HG03571 (cell line): ENCODE data around the gene SLC12A1.

Experiments
- ATAC-seq: cut with Tn5 transposase; IDR thresholded peaks from one replicate; pipeline ENCODE4 v1.9.1; 2021; ENCODE audit not compliant: unreplicated experiment

SLC12A1 gene

DNA sequence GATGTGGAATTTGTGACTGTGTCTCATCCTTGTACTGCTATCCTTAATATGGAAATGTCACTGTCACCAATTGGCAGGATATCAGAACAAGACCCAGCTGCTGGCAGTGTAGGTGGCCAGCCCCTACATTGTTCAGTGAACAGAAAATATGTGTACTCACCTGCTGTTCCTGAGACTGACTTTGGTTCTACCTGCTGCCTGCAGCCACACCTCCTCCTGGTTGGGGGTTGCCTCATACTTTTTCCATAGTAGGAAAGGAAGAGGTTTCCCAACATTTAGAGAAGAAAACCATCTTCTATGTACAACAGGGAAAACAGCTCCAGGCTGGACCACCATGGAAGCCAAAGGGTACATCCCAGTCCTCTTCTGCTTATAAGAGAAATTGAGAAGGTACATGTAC lies 35.9 kb downstream of the SLC12A1 start:
- no peak for ATAC-seq

DNA sequence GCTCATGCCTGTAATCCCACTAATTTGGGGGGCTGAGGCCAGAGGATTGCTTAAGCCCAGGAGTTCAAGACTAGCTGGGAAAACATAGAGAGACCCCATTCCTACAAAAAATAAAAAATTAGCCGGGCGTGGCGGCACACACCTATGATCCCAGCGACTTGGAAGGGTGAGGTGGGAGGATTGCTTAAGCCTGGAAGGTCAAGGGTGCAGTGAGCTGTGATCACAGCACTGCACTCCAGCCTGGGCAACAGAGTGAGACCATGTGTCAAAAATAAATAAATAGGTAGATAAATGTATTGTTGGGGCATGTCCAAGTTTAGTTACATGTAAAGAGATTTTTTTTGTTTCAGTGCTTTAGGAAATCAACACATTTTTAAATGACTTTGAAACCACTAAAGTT lies 36.4 kb downstream of the SLC12A1 start:
- ATAC-seq = no peak

DNA sequence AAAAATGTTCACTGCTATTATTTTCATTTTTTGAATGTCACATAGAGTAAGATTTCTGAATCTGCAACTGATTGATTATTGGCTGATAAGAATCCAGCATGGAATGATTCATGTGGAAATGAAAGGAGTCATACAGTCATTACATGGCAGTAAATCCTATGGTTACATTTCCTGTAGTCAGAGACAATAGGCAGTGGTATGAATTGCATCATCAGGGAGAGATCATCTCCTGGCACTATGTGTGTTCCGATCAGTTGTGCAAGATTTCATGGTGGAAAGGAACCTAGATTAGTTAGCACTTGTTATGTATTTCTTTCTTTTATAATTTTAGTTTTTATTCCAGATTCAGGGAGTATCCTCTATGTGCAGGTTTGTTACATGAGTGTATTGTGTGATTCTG lies 38.8 kb downstream of the SLC12A1 start:
- no peak for ATAC-seq

DNA sequence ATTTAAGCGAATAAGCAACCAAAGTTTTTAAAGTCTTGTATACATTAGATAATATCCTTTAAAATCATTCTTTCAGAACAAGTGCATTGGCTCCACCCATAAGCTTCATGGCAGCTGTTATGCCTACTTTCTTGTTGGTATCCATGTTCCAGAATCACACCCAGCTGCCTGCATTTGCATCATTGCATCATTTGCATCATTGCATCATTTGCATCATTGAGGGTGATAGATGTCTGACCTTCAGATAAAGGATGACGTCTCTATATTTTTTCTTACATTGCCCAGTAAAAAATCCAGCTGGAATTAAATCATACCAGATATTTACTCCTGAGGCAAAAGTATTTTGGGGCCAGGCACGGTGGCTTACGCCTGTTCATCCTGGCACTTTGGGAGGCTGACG lies 42.3 kb downstream of the SLC12A1 start:
- no peak for ATAC-seq

DNA sequence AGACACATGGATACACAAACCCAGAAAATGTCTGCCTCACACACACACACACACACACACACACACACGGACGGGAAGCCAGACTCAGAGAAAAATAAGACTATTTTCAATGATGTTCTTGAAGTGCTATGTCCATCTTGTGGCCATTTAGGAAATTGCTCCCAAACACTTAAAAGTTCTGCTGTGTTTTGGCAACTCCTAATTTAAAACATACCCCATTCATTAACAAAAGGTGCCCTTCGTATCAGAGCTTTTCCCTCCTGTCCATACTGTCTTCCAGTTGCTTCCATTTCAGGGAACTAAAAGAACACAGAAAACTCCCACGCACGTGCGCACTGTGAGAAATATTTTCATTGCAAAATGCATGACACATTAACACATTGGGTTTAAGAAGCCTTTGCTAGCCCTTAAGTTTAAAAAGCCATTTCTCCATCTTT lies 44.6 kb downstream of the SLC12A1 start:
- no peak for ATAC-seq

DNA sequence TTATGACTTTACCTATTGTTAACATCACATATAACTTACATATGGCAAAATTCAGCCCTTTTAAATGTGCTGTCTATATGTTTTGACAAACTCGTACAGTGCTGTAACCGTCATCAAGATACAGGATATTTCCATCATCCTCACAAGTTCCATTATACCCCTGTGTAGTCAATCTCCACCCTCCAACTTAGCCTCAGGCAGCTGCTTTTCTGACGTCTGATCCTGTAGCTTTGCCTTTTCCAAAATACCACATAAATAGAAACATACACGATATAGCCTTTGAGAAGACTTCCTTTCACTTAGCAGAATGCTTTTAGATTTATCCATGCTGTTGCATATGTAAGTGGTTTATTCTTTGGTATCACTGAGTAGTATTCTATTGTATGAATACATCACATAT lies 47.1 kb downstream of the SLC12A1 start:
- ATAC-seq = no peak

DNA sequence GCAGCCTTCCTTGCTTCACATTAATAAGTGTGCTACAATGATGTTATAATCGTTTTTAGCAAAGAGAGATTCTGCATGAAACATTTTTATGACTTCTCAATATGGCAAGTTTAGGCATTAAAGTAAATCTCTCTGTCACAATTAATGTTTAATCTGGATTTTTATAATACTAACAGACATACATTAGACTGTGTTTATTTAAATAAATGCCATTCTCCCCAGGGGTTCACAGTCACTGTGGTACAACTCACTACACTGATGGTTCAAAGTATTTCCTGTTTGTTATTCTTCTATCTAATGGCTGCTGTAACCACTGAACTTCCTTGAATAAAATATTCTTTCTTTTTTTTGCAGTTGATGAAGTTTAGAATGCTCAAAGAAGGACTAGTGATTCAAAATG lies 59.0 kb downstream of the SLC12A1 start:
- ATAC-seq = no peak

DNA sequence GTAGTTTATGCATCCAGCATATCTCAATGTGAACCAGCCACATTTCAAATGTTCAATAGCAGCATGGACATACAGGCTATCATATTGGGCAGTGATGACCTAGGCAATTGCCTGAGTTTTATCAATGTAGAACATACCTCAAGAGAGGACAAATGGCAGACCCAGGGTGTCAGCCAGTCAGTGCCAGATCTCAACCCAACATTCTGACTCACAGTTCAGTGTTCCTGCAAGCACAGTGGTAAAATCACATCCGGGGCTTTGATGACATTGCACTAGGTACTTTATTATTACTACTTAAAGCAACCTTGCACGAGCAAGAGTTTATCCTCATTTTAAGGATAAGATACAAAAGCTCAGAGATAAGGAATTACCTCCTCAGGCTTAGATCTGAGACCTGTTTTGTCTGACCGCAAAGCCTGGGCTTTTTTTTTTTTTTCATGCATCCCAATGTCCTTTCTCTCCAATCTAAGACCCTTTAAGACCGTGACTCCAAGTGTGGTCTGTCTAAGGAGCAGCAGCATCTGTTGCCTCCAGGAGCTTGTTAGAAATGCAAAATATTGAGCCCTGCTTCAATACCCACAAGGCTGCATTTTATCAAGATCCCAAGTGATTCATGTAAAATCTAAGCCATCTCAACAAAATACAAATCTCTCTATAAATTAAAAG lies 60.1 kb downstream of the SLC12A1 start:
- ATAC-seq = no peak

DNA sequence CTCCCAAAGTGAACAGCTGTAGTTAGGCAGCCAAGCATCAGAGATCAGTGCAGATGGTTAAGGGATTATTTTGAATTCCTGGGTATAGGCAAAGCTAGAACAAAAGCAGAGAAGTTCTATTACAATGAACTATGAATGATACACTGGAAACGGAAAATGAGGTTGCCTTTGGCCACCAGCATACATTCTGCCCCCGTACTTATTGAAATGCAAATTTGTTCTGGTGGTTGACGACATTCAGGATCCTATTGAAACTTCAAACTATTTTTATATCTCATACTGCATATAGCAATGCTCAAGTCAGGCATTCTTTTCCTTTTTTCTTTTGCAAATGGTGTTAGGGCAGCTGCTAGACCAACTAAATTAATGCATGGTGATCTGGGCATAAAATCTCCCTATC lies 61.7 kb downstream of the SLC12A1 start:
- ATAC-seq = no peak

DNA sequence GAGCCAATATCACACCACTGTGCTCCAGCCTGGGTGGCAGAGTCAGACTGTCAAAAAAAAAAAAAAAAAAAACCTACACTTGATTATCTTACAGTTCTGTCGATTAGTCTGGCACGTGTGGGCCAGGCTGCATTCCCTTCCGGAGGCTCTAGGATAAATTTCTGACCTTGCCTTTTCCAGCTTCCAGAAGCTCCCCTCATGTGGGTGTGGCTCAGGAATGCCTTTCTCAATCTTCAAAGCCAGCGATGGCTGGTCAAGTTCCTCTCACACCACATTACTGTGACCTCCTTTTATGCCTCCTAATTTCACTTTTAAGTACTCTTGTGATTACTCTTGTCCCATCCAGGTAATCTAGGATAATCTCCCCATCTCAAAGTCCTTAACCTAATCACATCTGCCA lies 66.9 kb downstream of the SLC12A1 start:
- no peak for ATAC-seq

DNA sequence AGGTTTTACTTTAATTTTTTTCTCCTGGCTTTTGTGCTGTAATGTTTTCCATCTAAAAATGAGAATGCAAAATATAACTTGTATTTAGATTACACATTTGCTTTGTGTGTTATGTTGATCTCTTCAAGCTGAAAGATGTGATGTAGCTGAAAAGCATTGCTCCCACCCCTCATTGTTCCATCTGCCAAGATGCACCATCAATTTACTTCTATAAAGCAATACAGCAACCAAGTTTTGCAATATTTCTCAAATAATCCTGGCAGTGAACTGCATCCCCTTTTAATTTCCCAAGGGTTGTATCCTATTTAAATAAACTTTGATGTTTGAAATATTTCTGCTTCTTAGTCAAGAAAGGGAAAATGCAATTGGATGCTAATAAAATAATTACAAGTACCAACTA lies 72.6 kb downstream of the SLC12A1 start:
- ATAC-seq = no peak

DNA sequence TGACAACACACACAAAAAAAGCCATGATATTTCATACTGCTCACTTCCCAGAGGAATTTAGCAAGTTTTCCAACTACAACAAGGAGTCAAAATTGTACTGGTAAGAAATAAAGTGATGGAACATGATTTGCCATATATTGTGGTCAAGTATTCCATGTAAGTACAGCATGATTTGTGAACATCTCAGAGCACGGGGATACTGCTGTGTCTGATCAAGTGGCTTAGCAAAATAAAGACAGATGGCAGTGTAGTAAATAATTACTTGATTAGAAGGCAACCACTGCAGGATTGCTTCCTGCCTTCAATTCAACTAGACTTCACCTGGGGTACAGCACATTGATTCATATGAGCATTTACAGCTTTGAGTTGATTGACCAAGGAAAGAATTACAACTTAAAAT lies 73.5 kb downstream of the SLC12A1 start:
- no peak for ATAC-seq

DNA sequence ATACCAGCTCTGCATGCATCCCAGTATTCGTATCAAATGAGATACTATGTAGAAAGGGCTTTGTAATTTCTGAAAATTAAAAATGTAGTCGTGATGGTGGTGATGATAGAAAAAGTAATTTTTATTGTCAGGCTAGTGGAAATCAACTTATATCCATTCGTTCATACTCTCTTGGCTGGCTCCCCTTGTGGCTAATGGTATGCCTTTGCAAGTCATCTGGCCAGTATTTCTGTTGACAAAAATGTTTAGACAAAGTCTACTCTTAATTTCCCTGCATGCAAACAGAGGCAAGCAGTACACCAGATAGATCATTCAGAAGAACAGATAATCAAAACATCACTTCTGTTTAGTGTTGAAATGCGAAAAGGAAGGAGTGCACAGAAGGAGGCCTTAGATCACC lies 75.6 kb downstream of the SLC12A1 start:
- ATAC-seq = no peak

DNA sequence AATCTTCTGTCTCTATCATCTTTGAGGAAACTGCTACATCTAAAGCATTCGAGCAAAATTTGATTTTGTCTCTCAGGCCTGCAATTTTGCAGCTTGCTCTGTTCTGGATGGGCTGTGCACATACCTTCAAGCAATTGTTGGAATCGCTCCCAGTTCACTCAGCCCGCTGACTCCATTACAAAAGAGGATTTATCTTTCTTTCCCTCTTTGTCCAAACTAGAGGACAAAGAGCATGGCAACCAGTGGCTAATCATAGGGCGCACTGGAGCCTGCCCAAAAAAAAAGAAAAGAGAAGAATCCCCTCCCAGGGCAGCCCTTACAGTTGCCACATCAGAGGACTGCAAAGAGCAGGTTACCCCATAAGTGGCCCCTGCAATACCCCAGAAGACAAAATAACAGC lies 76.1 kb downstream of the SLC12A1 start:
- ATAC-seq = no peak

DNA sequence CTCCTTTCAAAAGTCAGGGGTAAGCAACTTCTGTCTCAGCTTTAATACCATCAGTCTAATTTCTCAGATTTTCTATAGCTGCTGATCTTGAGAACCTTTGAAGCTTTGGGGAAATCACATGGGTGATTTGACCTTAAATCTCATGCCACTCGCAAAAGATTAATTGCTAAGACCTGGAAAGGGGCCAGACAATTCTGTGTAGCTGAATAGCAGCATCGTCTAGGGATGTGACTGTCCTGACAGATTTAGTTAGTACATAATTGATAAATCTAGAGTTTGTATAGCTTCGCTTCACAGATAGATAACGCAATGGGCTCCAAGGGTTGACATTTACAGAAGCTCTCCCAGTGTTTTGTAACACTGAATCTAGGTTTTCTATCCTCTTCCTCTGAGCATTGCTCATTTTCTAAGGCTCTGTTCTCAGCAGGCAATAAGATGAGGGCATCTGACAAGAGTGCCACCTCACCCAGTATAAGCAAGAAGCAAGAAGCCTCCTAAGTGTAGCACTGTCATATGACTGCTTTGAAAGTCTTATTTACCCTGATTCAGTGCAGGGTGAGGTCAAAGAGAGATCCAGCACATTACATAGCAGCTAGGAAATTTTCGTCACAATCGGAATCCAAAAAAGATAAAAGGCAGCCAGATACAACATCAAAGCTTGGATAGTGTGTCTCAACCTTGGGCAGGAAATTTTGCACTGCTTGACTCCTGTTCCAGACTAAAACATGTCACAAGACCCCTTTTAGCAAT lies 77.5 kb downstream of the SLC12A1 start:
- ATAC-seq = no peak

DNA sequence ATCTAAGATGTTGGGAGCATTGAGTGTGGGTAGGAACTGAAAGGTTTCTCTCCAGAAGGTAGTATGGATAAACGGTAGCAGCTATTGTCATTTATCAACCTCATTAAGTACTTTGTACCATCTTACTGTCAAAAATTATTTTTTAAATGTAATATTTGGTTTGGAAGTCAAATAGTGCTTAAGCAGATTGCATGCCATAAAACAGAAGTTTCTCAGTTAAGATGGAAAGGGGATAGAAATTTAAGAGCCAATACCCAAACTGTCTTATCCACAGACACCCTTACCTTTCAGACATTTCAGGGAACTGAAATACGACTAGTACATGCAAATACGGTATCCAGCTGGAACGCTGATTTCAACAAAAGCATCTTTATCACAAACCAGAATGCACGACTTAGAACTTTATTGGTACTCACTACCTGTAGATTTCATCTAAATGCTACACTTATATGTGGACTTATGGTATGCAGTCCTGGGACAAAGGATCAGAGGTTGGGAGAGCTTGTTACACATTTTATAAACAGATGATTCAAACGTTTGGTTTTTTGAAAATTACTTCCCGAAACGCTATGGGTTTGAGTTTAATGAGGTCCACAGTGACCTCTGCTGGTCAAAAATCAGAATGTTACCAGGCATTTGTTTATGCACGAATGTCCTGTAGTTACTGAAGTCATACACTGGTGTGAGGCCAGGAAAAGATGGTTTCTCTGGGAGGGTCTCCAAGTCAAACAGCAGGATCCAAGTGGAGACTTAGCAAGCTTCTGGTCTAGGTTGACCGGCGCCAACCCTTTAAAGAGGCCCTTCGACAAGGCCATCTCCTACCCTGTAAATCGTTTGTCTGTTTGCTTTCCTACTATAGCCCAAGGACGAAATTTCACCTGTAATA lies 79.5 kb downstream of the SLC12A1 start:
- peak; percentile 69 for ATAC-seq

DNA sequence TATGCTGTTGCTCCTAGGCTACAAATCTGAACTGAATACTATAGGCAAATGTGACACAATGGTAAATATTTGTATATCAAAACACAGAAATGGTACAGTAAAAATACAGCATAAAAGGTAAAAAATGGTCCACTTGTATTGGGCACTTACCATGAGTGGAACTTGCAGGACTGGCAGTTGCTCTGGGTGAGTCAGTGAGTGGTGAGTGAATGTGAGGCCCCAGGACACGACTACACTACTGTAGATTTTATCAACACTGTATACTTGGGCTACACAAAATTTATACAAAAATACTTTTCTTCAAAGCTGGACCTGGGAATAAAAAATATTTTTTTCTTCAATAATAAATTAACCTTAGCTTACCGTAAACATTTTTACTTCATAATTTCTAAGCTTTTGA lies 83.5 kb downstream of the SLC12A1 start:
- no peak for ATAC-seq

DNA sequence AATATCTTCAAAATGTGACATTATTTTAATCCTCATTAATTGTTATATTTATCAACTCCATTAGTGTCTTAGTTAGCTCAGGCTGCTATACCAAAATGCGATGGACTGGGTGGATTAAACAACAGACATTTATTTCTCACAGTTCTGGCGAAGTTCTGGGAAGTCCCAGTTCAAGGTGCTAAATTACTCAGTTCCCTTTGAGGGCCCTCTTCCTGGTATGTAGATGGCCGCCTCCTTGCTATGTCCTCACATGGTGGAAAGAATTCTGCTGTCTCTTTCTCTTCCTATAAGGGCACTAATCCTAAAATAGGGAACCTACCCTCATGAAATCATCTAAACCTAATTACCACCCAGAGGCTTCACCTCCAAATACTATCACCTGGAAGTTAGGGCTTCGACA lies 86.4 kb downstream of the SLC12A1 start:
- no peak for ATAC-seq

DNA sequence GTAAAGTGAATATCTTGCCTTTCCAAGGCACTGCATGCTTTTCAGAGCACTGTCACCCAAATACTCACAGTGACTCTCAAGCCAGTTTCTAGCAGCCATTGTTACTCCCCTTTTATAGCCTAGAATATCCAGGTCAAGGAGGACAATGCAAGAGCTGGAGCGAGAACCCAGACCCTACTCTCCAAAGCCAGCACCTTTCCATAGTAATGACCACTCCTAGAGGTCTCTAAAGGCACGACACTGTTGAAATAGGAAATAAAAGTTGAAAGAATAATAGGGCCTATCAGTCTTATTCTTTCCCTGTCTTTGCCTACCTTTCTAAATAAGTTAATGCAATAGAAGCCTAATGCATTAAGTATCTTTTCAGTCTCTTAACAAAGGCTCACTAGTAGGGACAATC lies 91.6 kb downstream of the SLC12A1 start:
- ATAC-seq = no peak

DNA sequence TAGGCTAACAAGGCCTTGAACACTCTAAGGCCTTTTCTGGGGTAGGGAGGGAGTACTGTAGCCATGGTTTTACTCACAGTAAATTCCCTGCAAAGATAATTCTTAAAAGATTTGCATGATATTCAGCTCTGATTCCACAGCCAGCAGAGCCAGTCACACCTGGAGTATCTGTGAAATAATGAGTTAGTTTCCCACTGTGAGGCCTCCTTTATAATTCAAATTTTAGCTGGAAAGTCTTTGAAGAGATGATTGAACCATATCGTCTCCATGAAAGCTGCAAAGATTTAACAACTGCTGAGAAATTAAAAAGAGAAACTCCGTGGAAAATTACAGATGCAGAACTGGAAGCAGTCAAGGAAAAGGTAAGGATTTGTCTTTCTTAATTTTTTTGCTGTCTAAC lies 92.8 kb downstream of the SLC12A1 start:
- ATAC-seq = no peak

DNA sequence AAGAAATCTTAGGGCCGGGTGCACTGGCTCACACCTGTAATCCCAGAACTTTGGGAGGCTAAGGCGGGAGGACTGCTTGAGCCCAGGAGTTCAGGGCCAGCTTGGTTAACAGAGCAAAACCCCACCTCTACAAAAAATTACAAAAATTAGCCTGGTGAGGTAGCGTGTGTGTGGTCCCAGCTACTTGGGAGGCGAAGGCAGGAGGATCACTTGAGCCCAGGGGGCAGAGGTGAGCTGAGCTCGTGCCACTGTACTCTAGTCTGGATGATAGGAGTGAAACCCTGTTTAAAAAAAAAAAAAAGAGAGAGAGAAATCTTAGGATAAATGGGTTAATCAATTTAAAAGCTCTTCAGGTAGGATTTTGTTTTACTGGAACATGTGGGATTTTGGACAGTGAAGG lies 93.9 kb downstream of the SLC12A1 start:
- ATAC-seq = no peak

DNA sequence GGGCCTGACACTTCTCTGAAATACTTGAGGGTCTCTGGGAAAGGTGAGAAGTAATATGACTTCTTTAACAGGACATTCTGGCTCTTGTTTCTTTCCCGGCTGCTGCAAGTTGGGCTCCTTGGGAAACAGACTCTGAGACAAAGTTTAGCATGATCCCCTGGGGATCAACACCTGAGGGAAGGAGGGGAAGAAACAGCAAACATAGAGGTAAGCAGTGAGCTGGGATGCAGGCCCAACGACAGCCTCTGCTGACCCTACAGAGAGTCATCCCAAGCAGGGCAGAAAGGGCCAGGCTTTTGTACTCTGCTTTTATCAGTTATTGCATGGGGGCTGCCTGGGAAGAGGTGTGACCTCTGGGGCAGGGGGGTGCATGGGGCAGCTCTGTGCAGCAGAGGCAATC lies 98.3 kb downstream of the SLC12A1 start:
- ATAC-seq = no peak
